Fibroblast of skin of scalp (primary cell): ENCODE data around the gene NR4A1.

ENCODE experiments used
- DNase-seq: peaks from one replicate; pipeline ENCODE4 v3.0.0-alpha.2; 2013

NR4A1 gene

GRCh38 chr12:52041695-52042123, 9.5 kb upstream of the NR4A1 start:
- DNase-seq: no peak

GRCh38 chr12:52042706-52043385, 8.4 kb upstream of the NR4A1 start:
- DNase-seq: no peak

DNA sequence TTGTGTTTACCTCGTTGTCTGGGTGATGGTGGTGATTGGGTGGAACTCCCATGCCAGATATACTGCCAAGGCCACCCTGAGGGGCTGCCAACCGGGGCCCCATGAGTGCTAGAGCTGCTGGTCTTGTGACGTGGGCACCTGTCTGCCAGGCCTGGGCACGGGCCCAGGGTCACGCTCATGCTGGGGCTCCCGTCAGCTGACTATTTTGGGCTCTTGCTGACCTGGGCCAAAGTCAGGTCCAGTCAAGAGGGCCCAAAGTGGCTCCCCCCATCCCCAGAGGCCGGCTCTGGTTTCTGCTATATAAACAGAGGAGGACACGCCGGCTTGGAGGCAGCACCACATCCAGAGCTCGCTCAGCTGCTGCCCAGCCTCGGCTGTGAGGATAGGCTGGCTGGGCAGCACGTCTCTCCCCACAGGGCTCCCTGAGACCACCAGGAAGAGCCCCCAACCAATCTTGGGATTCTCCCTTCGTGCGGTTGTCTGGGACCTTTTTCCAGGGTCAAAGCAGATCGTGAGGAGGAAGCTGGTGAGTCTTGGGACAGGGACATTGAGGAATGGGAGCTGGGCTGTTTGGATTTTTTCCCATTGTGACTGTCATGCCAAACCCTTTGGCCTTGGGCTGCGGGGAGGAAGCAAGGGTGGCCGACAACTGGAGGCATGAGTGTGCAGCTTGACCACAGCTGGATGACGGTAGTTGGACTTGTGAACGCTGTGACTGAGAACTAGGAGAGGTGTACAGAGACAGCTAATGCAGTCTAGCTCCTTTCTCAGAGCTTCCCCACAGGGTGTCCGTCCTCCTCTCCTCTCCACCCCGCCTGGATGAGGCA, 7.6 kb upstream of the NR4A1 start:
- DNase-seq: no peak

- DNase-seq: peak; percentile 58
Observed at GRCh38 chr12:52044292-52044983, 6.8 kb upstream of the NR4A1 start.

DNA sequence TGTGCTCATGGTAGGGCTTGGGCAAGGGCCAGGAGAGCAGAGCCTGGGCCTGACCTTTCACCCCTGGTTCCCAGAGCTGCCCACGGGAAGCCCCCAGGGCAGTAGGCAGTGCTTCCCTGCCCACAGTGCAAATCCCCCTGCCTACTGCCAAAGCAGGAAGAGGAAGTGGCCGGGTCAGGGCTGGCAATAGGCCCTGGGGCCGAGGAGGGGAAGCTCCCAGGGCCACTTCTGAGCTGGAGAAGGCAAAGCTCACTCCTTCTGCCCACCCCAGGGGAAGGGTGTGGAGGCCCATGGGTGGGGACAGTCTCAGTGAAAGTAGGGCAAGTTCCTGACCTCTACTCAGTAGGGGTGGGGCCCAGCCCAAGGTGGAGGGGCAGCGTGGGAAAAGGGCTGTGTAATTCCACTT, 5.4 kb upstream of the NR4A1 start:
- no peak for DNase-seq

- DNase-seq: no peak
Observed at GRCh38 chr12:52046859-52047258, 4.4 kb upstream of the NR4A1 start.

- no peak for DNase-seq
Observed at GRCh38 chr12:52049286-52049685, 2.0 kb upstream of the NR4A1 start.

DNA sequence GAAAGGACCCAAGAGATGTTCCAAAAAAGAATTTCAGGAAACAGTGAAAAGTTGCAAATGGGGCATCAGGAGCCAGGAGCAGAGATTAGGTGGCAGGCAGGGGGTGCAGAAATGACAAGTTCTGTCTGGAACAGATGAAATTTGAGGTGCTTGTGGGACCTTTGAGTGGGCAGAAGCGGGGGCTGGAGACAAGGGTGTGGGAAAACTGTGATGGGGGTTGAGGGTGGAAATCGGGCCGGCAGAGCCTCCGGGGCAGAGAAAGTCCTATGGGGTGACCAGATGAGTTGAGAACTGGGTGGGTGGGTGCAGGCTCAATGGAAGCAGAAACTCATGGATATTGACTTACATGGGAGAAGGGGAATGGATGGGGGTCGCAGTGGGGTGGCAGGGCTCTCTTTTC, 1.6 kb upstream of the NR4A1 start:
- DNase-seq: no peak

- no peak for DNase-seq
Observed at GRCh38 chr12:52050116-52050757, 1.0 kb upstream of the NR4A1 start.

- DNase-seq: no peak
Observed at GRCh38 chr12:52052468-52053186, 1.4 kb downstream of the NR4A1 start.

DNA sequence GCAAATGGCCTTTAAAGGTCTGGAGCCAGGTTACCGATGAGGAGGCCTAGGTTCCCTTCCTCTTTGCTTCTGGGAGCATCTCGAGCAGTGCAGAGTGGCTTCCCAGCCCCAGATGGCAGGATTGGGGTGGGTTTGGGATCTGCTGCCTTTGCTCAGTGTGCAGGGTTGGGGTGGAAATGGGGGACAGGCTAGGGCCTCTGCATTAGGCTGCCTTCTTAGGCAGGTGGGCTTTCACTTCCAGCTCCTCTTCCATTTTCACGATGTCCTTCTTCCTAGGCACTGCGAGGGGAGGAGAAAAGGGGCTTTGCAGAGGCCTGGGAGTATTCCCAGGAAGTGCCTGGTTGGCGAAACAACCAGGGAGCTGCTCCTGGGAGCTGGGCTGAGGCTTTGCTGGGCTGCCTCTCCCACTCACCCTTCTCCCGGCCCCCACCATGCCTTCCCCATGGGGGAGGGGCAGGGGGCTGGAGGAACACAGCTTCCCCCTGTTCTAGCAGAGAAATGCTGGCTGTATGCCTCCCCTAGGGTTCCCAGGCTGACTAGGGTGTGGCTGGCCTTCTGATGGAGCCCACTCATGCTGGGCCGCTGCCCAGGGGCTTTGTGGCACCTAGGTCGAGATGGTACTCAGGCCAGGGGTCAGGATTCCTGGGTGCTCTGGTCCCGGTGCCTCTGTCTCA, 2.4 kb downstream of the NR4A1 start:
- no peak for DNase-seq

- DNase-seq: no peak
Observed at GRCh38 chr12:52054231-52054832, 3.1 kb downstream of the NR4A1 start.

DNA sequence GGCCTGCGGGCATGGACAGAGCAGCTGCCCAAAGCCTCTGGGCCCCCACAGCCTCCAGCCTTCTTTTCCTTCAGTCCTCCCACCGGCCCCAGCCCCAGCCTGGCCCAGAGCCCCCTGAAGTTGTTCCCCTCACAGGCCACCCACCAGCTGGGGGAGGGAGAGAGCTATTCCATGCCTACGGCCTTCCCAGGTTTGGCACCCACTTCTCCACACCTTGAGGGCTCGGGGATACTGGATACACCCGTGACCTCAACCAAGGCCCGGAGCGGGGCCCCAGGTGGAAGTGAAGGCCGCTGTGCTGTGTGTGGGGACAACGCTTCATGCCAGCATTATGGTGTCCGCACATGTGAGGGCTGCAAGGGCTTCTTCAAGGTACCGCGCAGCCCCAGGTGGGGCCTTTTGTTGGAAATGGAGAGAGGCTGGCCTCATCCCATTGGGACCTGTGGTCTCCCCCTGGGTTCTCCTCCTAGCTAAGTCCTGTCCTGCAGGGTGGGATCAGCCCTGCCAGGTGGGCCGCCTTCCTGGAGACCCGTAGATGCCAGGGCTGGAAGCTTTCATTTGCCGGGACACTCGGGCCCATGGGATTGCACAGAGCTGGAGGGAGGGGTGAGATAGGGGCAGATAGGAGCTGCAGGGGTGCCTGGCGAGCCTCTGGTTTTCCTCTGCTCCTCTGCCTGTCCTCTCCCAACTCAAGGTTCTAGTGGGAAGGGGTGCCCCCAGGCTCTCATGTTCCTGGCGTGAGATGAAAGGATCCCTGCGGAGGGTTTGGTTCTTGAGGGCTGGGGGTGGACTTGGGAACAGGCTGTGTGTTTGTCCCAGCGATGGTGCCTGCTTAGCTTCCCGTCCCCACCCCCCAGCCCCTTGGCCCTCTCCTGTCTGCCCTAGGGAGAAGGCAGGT, 3.8 kb downstream of the NR4A1 start:
- DNase-seq: no peak

DNA sequence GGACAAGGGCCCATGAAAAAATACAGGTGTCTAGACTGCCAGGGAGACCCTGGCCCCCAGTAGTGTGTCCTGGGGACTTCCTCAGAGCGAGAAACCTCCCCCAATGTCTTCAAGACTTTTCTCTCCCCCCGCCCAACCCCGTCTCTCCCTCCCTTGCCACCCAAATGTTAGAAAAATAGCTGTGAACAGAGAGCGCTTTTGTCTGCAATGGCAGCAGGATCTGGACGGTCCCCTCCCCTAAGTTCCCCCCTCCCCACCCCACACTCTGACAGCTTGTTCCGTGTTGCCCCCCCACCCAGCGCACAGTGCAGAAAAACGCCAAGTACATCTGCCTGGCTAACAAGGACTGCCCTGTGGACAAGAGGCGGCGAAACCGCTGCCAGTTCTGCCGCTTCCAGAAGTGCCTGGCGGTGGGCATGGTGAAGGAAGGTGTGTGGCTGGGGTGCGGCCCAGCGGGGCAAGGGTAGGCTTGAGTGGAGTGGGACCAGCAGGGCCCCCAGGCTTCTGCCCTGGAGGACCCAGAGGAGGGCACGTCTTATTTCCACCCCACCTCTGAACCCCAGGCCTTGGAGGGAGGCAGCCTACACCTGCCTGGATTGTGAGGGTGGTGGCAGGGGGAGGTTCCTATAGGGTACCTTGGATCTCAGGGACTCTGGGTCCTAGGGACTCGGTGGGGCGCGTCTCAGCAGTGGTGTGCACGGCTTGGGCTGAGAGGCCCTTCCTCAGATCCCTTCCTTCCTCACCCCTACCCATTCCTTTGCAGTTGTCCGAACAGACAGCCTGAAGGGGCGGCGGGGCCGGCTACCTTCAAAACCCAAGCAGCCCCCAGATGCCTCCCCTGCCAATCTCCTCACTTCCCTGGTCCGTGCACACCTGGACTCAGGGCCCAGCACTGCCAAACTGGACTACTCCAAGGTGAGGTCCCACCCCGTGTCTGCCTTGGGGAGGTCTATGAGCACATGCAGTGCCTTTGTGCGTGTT, 4.8 kb downstream of the NR4A1 start:
- no peak for DNase-seq

GRCh38 chr12:52056801-52057637, 5.8 kb downstream of the NR4A1 start:
- DNase-seq: no peak

- DNase-seq: no peak
Observed at GRCh38 chr12:52057638-52058576, 6.7 kb downstream of the NR4A1 start.
